GM12864 (cell line): ENCODE data around the gene RER1.
"Not testable (repeated sequence)": the region's sequence is repeated elsewhere in the genome, so short reads cannot be mapped to it uniquely, and the experiment has no call there.

Experiments used
- DNase-seq: peaks from one replicate; pipeline ENCODE4 v3.0.0-alpha.2; 2011; ENCODE audit warnings: low read depth
- H3K4me3 ChIP-seq: 2 replicates; pipeline ENCODE4 v1.5.1; 2011; ENCODE audit warnings: mild to moderate bottlenecking, low read depth, low read length, control low read depth
- TF ChIP-seq, protein P1 (sequence below): IDR thresholded peaks from 2 replicates; pipeline ENCODE4 v1.5.1; 2011; ENCODE audit warnings: low read depth, mild to moderate bottlenecking, moderate library complexity, low read length, control low read depth, inconsistent platforms; ENCODE audit errors: missing control alignments

Gene RER1

DNA sequence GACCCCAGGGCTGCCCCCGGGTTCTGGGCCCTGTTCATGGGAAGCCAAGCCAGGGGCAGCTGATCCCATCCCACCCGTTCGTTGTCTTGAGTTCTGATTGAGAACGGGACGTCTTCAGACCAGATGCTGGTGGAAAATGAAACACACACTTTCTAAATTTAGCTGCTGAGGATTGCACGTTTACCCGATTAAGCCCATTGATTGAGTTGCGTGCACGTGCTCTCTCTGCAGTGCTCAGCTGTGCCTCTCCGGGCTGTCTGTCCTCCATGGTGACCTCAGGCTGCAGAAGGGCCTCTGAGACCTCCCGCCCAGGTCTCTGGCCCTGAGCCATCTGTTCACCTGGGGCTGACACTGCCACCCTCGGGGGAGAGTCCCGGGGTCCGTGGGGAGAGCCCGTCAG is 47.7 kb downstream of the RER1 start:
- H3K4me3 ChIP-seq: no peak overlapping the region
- no peak for DNase-seq
- TF ChIP-seq, protein P1, sequence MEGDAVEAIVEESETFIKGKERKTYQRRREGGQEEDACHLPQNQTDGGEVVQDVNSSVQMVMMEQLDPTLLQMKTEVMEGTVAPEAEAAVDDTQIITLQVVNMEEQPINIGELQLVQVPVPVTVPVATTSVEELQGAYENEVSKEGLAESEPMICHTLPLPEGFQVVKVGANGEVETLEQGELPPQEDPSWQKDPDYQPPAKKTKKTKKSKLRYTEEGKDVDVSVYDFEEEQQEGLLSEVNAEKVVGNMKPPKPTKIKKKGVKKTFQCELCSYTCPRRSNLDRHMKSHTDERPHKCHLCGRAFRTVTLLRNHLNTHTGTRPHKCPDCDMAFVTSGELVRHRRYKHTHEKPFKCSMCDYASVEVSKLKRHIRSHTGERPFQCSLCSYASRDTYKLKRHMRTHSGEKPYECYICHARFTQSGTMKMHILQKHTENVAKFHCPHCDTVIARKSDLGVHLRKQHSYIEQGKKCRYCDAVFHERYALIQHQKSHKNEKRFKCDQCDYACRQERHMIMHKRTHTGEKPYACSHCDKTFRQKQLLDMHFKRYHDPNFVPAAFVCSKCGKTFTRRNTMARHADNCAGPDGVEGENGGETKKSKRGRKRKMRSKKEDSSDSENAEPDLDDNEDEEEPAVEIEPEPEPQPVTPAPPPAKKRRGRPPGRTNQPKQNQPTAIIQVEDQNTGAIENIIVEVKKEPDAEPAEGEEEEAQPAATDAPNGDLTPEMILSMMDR: no peak

DNA sequence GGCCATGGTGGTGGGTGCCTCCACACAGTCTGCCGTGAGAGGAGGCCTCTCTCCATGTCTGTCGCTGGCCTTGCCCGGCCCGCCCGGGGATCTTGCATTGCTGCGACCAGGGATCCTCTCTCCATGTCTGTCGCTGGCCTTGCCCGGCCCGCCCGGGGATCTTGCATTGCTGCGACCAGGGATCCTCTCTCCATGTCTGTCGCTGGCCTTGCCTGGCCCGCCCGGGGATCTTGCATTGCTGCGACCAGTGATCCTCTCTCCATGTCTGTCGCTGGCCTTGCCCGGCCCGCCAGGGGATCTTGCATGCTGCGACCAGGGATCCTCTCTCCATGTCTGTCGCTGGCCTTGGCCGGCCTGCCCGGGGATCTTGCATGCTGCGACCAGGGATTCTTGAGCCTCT is 48.7 kb downstream of the RER1 start:
- not testable (repeated sequence) for DNase-seq, H3K4me3 ChIP-seq

DNA sequence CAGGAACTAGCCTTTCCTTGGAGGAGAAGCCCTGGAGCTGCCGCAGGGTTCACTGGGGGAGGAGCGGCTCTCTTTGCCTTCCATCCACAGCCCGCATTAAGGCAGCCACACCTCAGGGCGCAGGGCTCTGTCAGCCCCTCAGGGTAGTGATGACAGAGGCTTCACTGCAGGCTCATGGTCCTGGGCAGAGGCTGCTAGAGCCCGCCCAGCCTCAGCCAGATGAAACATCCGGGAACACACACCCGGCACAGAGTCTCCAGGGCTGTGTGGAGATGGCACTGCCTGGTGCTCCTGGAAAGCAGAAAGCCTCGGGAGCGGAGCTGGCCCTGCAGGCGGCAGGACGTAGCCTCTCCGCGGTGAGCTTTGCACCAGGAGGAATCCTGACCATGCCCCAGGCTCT is 50.1 kb downstream of the RER1 start:
- no peak overlapping the region for H3K4me3 ChIP-seq
- TF ChIP-seq, protein P1: no peak
- no peak for DNase-seq

DNA sequence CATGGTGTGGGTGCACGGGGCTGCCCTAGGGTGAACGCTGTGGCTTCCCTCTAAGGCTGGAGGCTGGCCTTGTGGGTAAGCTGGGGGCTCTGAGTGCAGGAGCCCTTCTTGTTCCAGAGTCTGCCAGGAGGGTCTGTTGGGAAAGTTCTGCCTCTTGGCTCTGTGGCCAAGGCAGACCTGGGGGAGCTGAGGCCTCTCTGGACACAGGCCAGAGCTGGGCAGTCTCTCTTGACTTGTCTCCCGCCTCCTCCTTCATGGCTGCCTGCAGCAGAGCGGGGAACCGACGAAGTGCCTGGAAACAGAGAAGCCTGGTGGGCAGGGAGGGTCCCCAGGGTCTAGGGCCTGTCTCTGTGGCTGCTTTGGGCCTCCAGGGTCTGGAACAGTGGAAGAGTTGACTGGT is 51.0 kb downstream of the RER1 start:
- DNase-seq: no peak
- TF ChIP-seq, protein P1: no peak
- no peak overlapping the region for H3K4me3 ChIP-seq

DNA sequence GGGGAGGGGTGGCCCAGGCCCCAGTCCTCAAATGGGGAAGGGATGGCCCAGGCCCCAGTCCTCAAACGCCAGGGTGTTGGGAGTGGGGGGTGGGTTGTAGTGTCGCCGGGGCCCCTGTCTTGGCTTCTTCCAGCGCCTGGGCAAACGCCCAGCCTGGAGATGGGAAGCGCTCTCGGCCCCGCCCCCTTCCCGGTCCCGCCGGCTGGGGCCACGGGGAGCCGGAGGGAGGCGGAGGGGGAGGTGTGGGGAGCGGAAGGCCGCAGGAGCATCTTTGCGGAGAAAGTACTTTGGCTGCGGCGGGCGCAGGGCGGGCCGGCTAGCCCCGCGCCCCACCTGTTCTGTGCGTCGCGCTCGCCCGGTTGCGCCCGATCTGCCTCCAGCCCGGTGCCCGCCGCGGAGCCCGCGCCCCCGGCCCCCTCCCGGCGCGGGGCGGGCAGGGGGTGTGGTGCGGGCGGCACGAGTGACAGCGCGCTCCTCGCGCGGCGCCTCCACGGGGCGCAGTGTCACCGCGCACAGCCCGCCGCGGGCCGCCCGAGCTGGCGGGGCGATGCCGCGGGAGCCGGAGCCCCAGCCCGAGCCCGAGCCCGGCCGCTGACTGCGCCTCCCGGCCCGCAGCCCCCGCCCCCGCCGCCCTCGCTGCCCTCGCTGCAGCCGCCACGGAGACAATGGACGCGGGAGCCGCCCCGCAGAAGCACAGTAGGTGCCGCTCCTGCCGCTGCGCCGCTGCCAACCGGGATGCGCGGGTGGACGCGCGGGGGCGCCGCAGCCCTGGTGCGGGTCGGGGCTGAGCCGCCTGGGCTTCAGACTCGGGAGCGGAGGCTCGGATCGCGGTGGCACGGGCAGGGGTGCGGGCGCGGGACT is 51.9 kb downstream of the RER1 start:
- TF ChIP-seq, protein P1: no peak
- DNase-seq: no peak
- no peak overlapping the region for H3K4me3 ChIP-seq

DNA sequence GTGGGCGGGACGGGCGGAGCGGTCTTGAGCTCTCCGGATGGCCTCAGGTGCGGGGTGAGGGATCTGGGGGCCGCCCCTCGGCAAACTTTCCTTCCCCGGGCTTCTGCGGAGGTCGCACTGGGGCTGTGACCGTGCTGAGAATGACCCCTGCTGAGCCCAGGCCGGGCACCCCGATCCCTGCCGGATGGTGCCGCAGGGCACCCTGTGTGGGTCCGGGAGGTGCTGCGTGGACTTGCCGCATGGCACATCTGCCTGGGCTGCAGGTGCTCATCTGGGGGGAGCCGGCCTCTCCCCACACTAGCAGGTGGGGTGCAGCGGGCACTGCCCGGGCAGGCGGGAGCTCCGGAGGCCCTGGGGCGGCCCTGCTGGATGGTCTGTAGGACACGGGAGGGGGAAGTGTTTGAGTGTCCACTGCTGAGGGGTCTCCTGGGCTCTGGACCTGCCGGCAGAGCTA is 52.5 kb downstream of the RER1 start:
- no peak for DNase-seq
- no peak overlapping the region for H3K4me3 ChIP-seq
- TF ChIP-seq, protein P1: no peak

DNA sequence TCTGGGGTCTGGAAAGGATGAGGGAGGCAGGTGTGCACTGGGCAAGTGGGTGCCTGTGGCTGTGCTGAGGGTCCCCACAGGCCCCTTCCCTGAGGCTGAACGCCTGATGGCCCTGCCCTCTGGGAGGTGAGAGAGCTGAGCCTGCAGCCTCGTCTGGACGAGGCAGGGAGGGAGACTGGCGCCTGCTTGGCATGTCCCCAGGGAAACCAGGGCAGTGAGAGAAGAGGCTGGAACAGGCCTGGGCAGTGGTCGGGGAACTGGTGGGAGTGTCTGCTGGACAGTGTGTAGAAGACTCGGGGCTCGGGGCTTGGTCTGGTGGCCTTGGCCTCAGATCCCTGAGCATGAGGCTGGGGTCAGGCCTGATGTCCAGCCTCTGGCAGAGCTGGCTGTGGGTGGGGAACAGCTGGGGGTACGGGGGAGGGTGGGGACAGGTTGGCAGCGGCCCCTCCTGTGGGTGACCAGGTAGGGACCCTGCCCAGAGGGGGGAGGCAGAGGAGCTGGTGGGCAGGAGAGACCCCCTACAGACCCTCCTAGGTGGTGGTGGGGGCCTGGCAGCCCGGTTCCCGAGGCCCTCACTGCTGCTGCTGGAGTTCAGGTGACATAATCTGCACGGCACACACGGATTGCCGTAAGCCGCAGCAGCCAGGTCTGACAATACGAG is 53.7 kb downstream of the RER1 start:
- no peak overlapping the region for H3K4me3 ChIP-seq
- TF ChIP-seq, protein P1: no peak
- DNase-seq: no peak
